Measurements from ENCODE around the gene PXDC1. TPM values are rescaled to one million over a fixed set of nuclear protein-coding genes. Genes with fewer than 3 reads are reported as not detected.

The PXDC1 gene
- total and polyA plus RNA-seq, 2 experiments from 2014 or later = 1.2 to 1.8 TPM

DNA sequence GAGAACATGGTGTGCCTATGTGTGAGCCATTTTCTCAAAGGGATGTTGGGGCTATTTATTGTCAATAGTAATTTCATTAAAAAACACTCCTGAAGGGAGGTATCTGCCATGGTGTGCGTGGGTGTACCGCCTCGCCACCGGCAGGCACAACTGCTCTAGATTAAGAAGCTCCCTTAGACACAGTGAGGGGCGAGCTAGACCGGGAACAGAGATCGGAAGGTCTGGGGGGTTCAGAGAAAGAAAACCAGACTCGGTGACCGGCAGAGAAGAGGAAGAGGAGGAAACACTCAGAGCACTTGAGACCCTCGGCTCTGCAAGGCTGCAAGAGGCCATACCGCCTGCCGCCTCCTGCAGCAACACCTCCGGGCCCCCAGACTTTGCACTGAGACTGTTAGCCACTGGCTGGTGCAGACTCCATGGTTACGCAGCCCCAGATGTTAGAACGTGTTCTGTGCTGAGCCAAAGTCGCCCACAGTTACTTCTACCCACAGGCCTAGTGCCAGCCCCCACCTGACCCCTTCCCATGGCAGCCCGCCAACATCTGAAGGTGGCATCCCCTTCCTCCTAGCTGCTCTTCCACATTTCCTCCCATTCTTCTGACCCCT is 18.1 kb downstream of the PXDC1 start:
- Histone ChIP-seq H3F3A (replicated peaks; ENCODE audit: low read depth) (no peaks in the 10 kb centered on the region), H4K20me1 (replicated peaks; ENCODE audit: insufficient read depth) (no peaks in the 10 kb centered on the region), H3K79me2 (replicated peaks; ENCODE audit: insufficient read depth) (no peaks in the 10 kb centered on the region), H3K4me2 (no peak overlapping the region), H3K4me1 (ENCODE audit: insufficient read depth) (no peaks in the 10 kb centered on the region), H3K4me3 (no peak overlapping the region), H3K36me3 (ENCODE audit: insufficient read depth) (no peaks in the 10 kb centered on the region), H3K27ac (ENCODE audit: low read depth) (no peak overlapping the region), H2AFZ (no peak overlapping the region), H3K9me2 (ENCODE audit: insufficient read depth) (no peaks in the 10 kb centered on the region), H3K27me3 (ENCODE audit: insufficient read depth) (no peaks in the 10 kb centered on the region)
- no peak overlapping the region for H3K4me3 Mint-ChIP-seq
- ATAC-seq (no peak), DNase-seq (ENCODE audit: low spot score) (no peak)
- peaks cover 7% of the 10 kb centered on the region for H3K27me3 Mint-ChIP-seq (ENCODE audit: insufficient read depth, low read depth, poor library complexity)
- H3K27ac Mint-ChIP-seq = no peak overlapping the region; the same call in 1 of the 2 replicates
- H3K36me3 Mint-ChIP-seq (ENCODE audit: low read depth) = peaks cover 16% of the 10 kb centered on the region; the same call in 2 of the 3 replicates
- peaks cover 25% of the 10 kb centered on the region for H3K4me1 Mint-ChIP-seq
- H3K9me3 Mint-ChIP-seq = peaks cover 12% of the 10 kb centered on the region; the same call in 2 of the 3 replicates
- TF ChIP-seq EZH2 (IDR thresholded peaks at IDR 0.05; ENCODE audit: low read depth, unreplicated experiment) (no peak), STAT1 (IDR thresholded peaks at IDR 0.05; ENCODE audit: unreplicated experiment) (no peak)
- TF ChIP-seq, protein P1, sequence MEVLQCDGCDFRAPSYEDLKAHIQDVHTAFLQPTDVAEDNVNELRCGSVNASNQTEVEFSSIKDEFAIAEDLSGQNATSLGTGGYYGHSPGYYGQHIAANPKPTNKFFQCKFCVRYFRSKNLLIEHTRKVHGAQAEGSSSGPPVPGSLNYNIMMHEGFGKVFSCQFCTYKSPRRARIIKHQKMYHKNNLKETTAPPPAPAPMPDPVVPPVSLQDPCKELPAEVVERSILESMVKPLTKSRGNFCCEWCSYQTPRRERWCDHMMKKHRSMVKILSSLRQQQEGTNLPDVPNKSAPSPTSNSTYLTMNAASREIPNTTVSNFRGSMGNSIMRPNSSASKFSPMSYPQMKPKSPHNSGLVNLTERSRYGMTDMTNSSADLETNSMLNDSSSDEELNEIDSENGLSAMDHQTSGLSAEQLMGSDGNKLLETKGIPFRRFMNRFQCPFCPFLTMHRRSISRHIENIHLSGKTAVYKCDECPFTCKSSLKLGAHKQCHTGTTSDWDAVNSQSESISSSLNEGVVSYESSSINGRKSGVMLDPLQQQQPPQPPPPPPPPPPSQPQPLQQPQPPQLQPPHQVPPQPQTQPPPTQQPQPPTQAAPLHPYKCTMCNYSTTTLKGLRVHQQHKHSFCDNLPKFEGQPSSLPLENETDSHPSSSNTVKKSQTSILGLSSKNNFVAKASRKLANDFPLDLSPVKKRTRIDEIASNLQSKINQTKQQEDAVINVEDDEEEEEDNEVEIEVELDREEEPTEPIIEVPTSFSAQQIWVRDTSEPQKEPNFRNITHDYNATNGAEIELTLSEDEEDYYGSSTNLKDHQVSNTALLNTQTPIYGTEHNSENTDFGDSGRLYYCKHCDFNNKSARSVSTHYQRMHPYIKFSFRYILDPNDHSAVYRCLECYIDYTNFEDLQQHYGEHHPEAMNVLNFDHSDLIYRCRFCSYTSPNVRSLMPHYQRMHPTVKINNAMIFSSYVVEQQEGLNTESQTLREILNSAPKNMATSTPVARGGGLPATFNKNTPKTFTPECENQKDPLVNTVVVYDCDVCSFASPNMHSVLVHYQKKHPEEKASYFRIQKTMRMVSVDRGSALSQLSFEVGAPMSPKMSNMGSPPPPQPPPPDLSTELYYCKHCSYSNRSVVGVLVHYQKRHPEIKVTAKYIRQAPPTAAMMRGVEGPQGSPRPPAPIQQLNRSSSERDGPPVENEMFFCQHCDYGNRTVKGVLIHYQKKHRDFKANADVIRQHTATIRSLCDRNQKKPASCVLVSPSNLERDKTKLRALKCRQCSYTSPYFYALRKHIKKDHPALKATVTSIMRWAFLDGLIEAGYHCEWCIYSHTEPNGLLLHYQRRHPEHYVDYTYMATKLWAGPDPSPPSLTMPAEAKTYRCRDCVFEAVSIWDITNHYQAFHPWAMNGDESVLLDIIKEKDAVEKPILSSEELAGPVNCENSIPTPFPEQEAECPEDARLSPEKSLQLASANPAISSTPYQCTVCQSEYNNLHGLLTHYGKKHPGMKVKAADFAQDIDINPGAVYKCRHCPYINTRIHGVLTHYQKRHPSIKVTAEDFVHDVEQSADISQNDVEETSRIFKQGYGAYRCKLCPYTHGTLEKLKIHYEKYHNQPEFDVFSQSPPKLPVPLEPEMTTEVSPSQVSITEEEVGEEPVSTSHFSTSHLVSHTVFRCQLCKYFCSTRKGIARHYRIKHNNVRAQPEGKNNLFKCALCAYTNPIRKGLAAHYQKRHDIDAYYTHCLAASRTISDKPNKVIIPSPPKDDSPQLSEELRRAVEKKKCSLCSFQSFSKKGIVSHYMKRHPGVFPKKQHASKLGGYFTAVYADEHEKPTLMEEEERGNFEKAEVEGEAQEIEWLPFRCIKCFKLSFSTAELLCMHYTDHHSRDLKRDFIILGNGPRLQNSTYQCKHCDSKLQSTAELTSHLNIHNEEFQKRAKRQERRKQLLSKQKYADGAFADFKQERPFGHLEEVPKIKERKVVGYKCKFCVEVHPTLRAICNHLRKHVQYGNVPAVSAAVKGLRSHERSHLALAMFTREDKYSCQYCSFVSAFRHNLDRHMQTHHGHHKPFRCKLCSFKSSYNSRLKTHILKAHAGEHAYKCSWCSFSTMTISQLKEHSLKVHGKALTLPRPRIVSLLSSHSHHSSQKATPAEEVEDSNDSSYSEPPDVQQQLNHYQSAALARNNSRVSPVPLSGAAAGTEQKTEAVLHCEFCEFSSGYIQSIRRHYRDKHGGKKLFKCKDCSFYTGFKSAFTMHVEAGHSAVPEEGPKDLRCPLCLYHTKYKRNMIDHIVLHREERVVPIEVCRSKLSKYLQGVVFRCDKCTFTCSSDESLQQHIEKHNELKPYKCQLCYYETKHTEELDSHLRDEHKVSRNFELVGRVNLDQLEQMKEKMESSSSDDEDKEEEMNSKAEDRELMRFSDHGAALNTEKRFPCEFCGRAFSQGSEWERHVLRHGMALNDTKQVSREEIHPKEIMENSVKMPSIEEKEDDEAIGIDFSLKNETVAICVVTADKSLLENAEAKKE (CRISPR knock-in tag; IDR thresholded peaks at IDR 0.05) = no peak

DNA sequence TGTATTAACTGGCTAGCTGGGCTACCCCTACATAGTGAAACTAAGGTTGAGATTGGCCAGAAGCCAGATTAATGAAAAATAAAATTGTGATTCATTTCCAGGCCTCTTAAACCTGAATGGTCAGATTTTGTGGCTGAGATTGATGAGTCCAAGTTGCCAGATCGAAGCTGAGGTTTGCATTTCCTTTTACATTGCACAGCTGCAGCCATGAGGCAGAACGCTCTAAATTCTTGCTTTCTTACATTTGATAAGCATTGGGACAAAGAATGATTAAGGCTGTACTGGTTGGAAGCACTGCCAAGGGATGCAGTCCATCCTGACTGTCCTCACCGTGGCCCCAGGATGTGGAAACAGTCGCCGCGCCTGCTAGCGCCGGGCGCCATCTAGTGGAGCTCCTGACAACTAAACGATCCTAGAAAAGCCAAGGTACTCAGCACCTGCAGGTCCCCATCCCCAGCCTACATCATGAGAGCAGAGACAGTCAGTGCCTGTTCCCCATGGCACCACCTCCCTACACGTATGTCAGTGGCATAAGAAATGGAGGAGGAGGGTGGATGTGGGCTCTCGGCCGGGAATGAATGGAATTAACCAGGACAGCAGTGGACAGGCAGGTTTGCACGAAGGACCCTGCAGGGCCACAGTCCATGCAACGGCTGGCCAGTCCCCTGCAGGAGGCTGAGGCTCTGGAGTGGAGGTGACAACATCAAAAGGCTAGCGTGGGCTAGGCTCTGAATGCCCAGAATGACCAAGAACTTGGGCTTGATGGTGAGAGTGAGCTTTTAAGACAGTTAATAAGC is 19.0 kb downstream of the PXDC1 start:
- peaks cover 16% of the 10 kb centered on the region; the same call in 2 of the 3 replicates for H3K36me3 Mint-ChIP-seq (ENCODE audit: low read depth)
- peak; percentile 91 for DNase-seq (ENCODE audit: low spot score)
- peaks cover 7% of the 10 kb centered on the region for H3K27me3 Mint-ChIP-seq (ENCODE audit: insufficient read depth, low read depth, poor library complexity)
- H3K9me2 ChIP-seq (ENCODE audit: insufficient read depth) = no peaks in the 10 kb centered on the region
- peaks cover 12% of the 10 kb centered on the region; the same call in 2 of the 3 replicates for H3K9me3 Mint-ChIP-seq
- H3K4me1 ChIP-seq (ENCODE audit: insufficient read depth) = no peaks in the 10 kb centered on the region
- no peak overlapping the region for H3K27ac Mint-ChIP-seq
- H3F3A ChIP-seq (replicated peaks; ENCODE audit: low read depth) = no peaks in the 10 kb centered on the region
- H2AFZ ChIP-seq = no peak overlapping the region
- no peak overlapping the region for H3K4me3 ChIP-seq
- peak; percentile 96 for ATAC-seq
- no peaks in the 10 kb centered on the region for H4K20me1 ChIP-seq (replicated peaks; ENCODE audit: insufficient read depth)
- no peak overlapping the region; the same call in 2 of the 3 replicates for H3K4me3 Mint-ChIP-seq
- peaks cover 23% of the 10 kb centered on the region for H3K4me1 Mint-ChIP-seq
- H3K4me2 ChIP-seq = no peak overlapping the region
- H3K36me3 ChIP-seq (ENCODE audit: insufficient read depth) = no peaks in the 10 kb centered on the region
- H3K79me2 ChIP-seq (replicated peaks; ENCODE audit: insufficient read depth) = no peaks in the 10 kb centered on the region
- no peak overlapping the region for H3K27ac ChIP-seq (ENCODE audit: low read depth)
- H3K27me3 ChIP-seq (ENCODE audit: insufficient read depth) = no peaks in the 10 kb centered on the region
- peak; percentile 84 to 95 for TF ChIP-seq CTCF (conservative IDR thresholded peaks at IDR 0.05; ENCODE audit: low read depth in 2 of 2)
